ENCODE results near the gene CD300C.

CD300C gene

GRCh38 chr17:74525465-74525725 is 20.5 kb downstream of the CD300C start:
- H3K27me3 ChIP-seq (ENCODE audit: low read depth, low read length): peaks cover 16% of the 10 kb centered on the region
- H3K4me2 ChIP-seq (ENCODE audit: low read length): no peak overlapping the region
- no peak for TF ChIP-seq EZH2phosphoT487 (IDR thresholded peaks at IDR 0.05; ENCODE audit: low read depth)
- TF ChIP-seq, protein P1, sequence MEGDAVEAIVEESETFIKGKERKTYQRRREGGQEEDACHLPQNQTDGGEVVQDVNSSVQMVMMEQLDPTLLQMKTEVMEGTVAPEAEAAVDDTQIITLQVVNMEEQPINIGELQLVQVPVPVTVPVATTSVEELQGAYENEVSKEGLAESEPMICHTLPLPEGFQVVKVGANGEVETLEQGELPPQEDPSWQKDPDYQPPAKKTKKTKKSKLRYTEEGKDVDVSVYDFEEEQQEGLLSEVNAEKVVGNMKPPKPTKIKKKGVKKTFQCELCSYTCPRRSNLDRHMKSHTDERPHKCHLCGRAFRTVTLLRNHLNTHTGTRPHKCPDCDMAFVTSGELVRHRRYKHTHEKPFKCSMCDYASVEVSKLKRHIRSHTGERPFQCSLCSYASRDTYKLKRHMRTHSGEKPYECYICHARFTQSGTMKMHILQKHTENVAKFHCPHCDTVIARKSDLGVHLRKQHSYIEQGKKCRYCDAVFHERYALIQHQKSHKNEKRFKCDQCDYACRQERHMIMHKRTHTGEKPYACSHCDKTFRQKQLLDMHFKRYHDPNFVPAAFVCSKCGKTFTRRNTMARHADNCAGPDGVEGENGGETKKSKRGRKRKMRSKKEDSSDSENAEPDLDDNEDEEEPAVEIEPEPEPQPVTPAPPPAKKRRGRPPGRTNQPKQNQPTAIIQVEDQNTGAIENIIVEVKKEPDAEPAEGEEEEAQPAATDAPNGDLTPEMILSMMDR (IDR thresholded peaks at IDR 0.05; ENCODE audit: low read depth, low read length): no peak

DNA sequence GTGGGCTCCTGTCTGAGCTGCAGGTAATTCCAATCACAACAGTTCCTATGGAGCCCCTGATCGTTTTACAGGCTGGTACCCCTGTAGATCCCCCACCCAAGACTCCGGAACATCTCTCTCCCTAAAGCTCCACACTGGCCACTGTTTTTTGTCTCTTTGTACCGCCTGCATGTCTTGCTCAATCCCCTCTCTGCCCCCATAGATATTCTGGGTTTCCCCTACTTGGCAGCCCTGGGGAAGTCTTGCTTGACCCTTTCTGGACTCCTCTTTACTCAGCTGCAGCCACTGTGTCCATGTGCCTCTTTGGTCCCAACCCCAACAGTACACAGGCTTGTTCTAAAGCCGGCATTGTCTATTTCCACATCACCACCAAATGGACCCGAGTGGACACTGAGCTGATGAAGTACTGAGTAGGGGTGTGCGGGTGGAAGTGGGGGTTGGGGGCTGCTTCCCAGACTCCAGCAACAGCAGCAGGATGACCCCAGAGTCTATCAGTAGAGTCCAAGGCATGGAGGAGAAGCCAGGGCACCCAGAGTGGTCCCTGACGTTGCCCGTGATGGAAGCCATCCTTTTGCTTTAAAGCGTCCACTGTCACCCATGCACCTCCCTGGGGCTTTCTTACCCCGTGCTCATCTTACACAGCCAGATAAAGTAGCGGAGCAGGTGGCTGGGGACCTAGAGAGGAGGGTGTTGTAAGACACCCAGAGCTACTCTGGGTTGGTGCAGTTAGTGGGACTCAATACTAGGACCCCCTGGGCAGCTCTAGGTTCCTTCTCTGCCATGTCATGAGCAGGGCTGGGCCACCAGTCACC is 21.1 kb downstream of the CD300C start:
- Histone ChIP-seq H3K4me1 (ENCODE audit: low read length) (peaks cover 8% of the 10 kb centered on the region), H3K9me3 (ENCODE audit: insufficient read depth, low read length) (no peaks in the 10 kb centered on the region), H3K9ac (ENCODE audit: low read length) (no peak overlapping the region), H3K4me3 (ENCODE audit: low read length) (no peak overlapping the region), H3K27ac (ENCODE audit: low read length) (no peak overlapping the region), H3K36me3 (replicated peaks; ENCODE audit: low read depth, low read length) (no peaks in the 10 kb centered on the region), H3K27me3 (ENCODE audit: low read depth, low read length) (peaks cover 12% of the 10 kb centered on the region), H2AFZ (ENCODE audit: low read depth, low read length) (no peak overlapping the region), H3K79me2 (ENCODE audit: low read length) (no peaks in the 10 kb centered on the region), H4K20me1 (ENCODE audit: insufficient read depth, low read length) (no peaks in the 10 kb centered on the region), H3K4me2 (ENCODE audit: low read length) (no peak overlapping the region)
- TF ChIP-seq, protein P1 (IDR thresholded peaks at IDR 0.05; ENCODE audit: low read depth, low read length): no peak
- no peak for TF ChIP-seq EZH2phosphoT487 (IDR thresholded peaks at IDR 0.05; ENCODE audit: low read depth)

More at GRCh38 chr17:74525465-74525725, 20.5 kb downstream of the CD300C start:
- Histone ChIP-seq H3K36me3 (replicated peaks; ENCODE audit: low read depth, low read length) (no peaks in the 10 kb centered on the region), H3K9me3 (ENCODE audit: insufficient read depth, low read length) (no peaks in the 10 kb centered on the region), H3K79me2 (ENCODE audit: low read length) (no peaks in the 10 kb centered on the region), H3K27ac (ENCODE audit: low read length) (no peak overlapping the region), H4K20me1 (ENCODE audit: insufficient read depth, low read length) (no peaks in the 10 kb centered on the region), H3K4me1 (ENCODE audit: low read length) (peaks cover 8% of the 10 kb centered on the region), H3K4me3 (ENCODE audit: low read length) (no peak overlapping the region), H3K9ac (ENCODE audit: low read length) (no peak overlapping the region), H2AFZ (ENCODE audit: low read depth, low read length) (no peak overlapping the region)

GRCh38 chr17:74523308-74523707 is 22.6 kb downstream of the CD300C start:
- Histone ChIP-seq H3K27me3 (ENCODE audit: low read depth, low read length) (peaks cover 9% of the 10 kb centered on the region; the same call in 1 of the 2 replicates), H3K27ac (ENCODE audit: low read length) (no peak overlapping the region), H3K79me2 (ENCODE audit: low read length) (no peaks in the 10 kb centered on the region), H3K4me2 (ENCODE audit: low read length) (no peak overlapping the region), H2AFZ (ENCODE audit: low read depth, low read length) (no peak overlapping the region), H3K4me1 (ENCODE audit: low read length) (peaks cover 2% of the 10 kb centered on the region), H3K9me3 (ENCODE audit: insufficient read depth, low read length) (no peaks in the 10 kb centered on the region), H3K9ac (ENCODE audit: low read length) (no peak overlapping the region), H4K20me1 (ENCODE audit: insufficient read depth, low read length) (no peaks in the 10 kb centered on the region), H3K36me3 (replicated peaks; ENCODE audit: low read depth, low read length) (no peaks in the 10 kb centered on the region), H3K4me3 (ENCODE audit: low read length) (no peak overlapping the region)
- TF ChIP-seq, protein P1 (IDR thresholded peaks at IDR 0.05; ENCODE audit: low read depth, low read length): no peak
- no peak for TF ChIP-seq EZH2phosphoT487 (IDR thresholded peaks at IDR 0.05; ENCODE audit: low read depth)

DNA sequence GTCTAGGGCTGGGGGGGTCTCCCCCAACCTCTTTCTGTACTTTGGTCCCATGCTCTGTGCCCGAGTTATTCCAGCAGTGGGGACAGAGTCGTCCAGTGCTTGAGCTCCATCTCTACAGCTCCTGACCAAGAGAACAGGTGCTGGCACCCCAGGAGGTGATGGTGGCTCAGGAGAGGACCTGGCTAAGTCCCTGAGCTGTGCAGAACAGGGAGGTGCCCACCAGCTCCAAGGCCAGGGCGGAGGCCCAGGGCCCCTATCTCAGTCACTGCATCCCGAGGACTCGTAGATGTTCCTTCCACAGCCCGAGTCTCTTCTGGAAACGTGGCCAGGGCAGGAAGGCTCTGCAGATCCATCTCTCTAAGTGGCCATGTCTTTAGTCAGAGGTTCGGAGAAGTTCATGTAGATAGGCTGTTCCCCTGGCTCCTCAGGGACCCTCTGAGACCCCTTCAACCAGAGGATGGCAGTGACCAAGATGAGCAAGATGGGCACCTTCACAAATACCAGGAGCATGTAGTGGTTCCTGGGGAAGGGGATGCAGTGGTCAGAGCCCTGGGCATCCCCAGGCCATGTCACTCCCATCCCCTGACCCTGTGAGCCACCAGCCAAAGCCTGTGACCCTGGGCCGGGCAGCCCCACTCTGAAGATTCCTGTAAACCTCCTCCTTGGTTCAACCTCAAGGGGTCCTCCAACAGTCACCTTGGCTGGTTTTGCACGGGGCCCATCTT is 23.4 kb downstream of the CD300C start:
- H4K20me1 ChIP-seq (ENCODE audit: insufficient read depth, low read length): no peaks in the 10 kb centered on the region
- no peak overlapping the region for H3K4me3 ChIP-seq (ENCODE audit: low read length)
- H3K27ac ChIP-seq (ENCODE audit: low read length): no peak overlapping the region
- H2AFZ ChIP-seq (ENCODE audit: low read depth, low read length): no peak overlapping the region
- no peaks in the 10 kb centered on the region for H3K36me3 ChIP-seq (replicated peaks; ENCODE audit: low read depth, low read length)
- H3K4me1 ChIP-seq (ENCODE audit: low read length): no peaks in the 10 kb centered on the region
- H3K79me2 ChIP-seq (ENCODE audit: low read length): no peaks in the 10 kb centered on the region
- no peak overlapping the region for H3K9ac ChIP-seq (ENCODE audit: low read length)
- H3K27me3 ChIP-seq (ENCODE audit: low read depth, low read length): peaks cover 9% of the 10 kb centered on the region; the same call in 1 of the 2 replicates
- H3K9me3 ChIP-seq (ENCODE audit: insufficient read depth, low read length): no peaks in the 10 kb centered on the region
- TF ChIP-seq, protein P1 (IDR thresholded peaks at IDR 0.05; ENCODE audit: low read depth, low read length): no peak
- no peak for TF ChIP-seq EZH2phosphoT487 (IDR thresholded peaks at IDR 0.05; ENCODE audit: low read depth)
- no peak overlapping the region for H3K4me2 ChIP-seq (ENCODE audit: low read length)

All from OCI-LY3 (cell line).